ENCODE measurements around the gene NUDT1.

NUDT1 gene

DNA sequence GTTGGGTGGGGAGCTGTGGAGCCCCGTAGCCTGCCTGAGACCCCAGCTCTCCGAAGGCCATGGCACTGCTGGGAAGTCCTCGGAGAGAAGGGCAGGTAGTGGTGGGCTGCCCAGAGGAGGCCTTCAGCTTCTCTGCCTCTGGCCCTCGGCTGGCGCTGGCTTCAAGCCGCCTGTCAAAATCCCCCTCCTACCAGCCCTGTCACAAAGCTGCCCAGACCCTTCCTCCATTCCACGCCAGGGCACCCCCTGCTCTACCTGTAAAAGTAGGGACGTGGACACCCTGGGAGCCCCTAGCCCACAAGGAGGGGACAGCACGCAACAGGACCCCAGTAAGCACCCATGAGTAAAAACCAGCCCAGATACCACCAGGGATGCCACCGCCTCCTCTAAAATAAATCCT is 40.9 kb upstream of the NUDT1 start:
- TF ChIP-seq, protein P1, sequence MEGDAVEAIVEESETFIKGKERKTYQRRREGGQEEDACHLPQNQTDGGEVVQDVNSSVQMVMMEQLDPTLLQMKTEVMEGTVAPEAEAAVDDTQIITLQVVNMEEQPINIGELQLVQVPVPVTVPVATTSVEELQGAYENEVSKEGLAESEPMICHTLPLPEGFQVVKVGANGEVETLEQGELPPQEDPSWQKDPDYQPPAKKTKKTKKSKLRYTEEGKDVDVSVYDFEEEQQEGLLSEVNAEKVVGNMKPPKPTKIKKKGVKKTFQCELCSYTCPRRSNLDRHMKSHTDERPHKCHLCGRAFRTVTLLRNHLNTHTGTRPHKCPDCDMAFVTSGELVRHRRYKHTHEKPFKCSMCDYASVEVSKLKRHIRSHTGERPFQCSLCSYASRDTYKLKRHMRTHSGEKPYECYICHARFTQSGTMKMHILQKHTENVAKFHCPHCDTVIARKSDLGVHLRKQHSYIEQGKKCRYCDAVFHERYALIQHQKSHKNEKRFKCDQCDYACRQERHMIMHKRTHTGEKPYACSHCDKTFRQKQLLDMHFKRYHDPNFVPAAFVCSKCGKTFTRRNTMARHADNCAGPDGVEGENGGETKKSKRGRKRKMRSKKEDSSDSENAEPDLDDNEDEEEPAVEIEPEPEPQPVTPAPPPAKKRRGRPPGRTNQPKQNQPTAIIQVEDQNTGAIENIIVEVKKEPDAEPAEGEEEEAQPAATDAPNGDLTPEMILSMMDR (IDR thresholded peaks at IDR 0.05; ENCODE audit: extremely low read depth, insufficient read depth, missing control alignments): no peak
- in situ Hi-C loops (cut with MboI; ENCODE audit: low pct_unique_long_range_greater_than_20kb, low sequenced_read_pairs, unreplicated experiment): loop anchor here (25.0 kb wide), 1 partner anchor 614 kb away; no protein-coding TSS in a partner anchor
- DNase-seq (ENCODE audit: low spot score): no peak

DNA sequence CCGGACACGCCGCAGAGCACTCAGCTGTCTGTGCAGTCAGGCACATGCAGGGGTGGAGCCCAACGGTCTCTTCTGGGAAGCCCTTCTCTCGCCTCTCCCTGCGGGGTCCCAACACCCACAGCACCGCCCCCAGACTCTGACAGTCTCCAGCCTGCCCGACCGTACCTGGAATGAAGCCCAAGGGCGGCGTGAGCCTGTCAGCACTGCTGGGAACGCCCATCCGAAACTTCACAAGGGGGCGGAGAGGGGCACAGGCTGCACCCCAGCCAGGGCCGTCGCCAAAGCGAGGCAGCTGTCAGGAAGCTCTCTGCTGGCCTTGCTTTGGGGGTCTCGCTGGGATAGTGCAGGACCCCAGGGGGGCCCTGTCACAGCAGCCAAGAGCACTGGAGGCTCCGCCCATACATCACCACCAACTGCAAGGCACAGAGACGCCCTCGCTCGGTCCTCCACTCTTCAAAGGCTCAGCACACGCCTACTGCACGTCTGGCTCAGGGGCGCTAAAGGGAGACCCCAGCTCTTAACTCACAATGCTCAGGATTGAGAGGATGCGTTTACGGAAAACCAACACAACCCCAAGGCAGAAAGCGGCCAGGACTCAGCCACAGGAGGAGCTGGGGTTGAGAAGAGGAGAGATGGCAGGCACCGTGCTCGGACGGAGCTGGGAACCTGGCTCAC is 40.2 kb upstream of the NUDT1 start:
- in situ Hi-C loops (cut with MboI; ENCODE audit: low pct_unique_long_range_greater_than_20kb, low sequenced_read_pairs, unreplicated experiment): loop anchor here (25.0 kb wide), 1 partner anchor 615 kb away; no protein-coding TSS in a partner anchor
- DNase-seq (ENCODE audit: low spot score): no peak
- TF ChIP-seq, protein P1 (IDR thresholded peaks at IDR 0.05; ENCODE audit: extremely low read depth, insufficient read depth, missing control alignments): no peak

DNA sequence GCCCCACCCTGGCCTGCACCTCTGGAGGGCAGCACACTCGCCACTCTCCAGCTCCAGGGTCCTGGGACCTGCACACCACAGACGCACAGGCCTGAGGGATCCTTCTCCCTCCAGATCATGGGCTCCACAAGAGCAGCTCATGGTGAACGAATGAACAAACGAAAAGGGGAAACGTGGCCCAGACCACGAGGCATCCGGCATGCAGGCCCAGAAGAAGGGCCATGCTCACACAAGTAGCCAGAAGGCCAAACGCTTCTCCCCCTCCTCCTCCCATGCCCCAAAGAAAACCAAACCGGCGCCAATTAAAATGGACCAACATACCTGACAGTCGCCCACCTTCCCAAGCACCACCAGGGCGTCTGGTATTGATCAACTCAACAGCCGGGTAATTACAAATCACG is 39.7 kb upstream of the NUDT1 start:
- in situ Hi-C loops (cut with MboI; ENCODE audit: low pct_unique_long_range_greater_than_20kb, low sequenced_read_pairs, unreplicated experiment): loop anchor here (25.0 kb wide), 1 partner anchor 615 kb away; no protein-coding TSS in a partner anchor
- no peak for DNase-seq (ENCODE audit: low spot score)
- TF ChIP-seq, protein P1 (IDR thresholded peaks at IDR 0.05; ENCODE audit: extremely low read depth, insufficient read depth, missing control alignments): no peak

DNA sequence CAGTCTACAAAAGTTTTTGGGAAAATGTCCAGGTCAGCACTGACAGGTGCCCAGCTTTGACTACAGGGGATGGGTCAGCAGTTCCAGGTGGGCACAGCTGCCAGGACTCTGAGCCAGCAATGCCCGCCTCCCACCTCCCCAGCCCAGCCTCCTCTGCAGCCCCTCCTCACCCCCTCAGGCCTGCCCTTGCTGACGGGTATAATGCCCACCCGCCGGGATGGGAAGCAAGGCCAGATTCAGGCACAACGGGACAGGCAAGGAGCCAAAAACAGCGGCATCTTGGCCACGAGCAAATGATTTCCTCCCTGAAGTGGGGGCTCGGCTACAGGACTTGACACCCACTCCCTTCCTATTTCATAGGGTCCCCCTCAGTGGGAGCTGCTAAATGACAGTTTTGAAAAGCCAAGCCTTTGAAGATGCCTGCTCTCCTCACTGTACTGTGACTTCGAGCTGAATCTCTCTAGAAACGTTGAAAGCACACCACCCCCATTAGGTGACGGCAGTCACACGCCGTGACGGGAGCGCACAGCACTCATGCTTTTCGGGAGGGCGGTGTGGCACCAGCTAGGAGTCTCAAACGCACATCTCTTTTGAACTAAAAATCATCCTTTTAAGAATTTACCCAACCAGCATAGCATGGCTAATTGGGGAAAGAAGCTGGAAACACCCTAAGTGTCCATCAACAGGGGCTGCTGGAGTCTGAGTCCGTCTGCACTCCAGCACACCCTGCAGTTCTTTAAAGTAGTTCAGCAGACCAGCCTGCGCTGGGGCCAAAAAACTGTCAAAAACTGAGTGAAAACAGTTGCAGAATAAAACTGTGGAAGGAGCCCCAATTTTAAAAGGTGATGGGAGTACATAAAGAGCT is 38.9 kb upstream of the NUDT1 start:
- DNase-seq (ENCODE audit: low spot score): no peak
- TF ChIP-seq, protein P1 (IDR thresholded peaks at IDR 0.05; ENCODE audit: extremely low read depth, insufficient read depth, missing control alignments): no peak
- in situ Hi-C loops (cut with MboI; ENCODE audit: low pct_unique_long_range_greater_than_20kb, low sequenced_read_pairs, unreplicated experiment): loop anchor here (25.0 kb wide), 1 partner anchor 616 kb away; no protein-coding TSS in a partner anchor

DNA sequence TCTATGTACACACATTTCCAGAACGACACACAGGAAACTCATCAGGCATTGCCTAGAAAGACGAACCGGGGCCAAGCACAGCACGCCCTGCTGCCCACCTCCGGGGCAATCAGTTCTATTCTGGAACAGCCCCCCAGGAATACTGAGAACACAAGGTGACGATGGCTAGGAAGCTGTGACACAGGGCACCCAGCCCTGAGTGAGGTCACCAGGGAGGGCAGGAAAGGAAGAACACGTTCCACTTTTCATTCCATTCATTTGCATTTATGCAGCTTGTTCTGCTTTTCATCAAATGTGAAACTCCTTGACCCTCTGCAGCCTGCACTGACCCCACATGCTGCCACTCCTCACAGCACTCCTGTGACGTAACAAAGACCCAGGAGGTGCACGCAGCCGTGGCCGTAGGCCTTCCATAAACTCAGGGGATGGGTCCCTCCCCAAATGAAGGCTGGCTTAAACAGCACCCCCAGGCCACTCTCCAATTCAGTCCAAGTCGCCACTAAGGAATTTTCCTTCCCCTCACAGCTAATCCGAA is 38.2 kb upstream of the NUDT1 start:
- no peak for DNase-seq (ENCODE audit: low spot score)
- in situ Hi-C loops (cut with MboI; ENCODE audit: low pct_unique_long_range_greater_than_20kb, low sequenced_read_pairs, unreplicated experiment): loop anchor here (25.0 kb wide), 1 partner anchor 617 kb away; no protein-coding TSS in a partner anchor
- TF ChIP-seq, protein P1 (IDR thresholded peaks at IDR 0.05; ENCODE audit: extremely low read depth, insufficient read depth, missing control alignments): no peak

DNA sequence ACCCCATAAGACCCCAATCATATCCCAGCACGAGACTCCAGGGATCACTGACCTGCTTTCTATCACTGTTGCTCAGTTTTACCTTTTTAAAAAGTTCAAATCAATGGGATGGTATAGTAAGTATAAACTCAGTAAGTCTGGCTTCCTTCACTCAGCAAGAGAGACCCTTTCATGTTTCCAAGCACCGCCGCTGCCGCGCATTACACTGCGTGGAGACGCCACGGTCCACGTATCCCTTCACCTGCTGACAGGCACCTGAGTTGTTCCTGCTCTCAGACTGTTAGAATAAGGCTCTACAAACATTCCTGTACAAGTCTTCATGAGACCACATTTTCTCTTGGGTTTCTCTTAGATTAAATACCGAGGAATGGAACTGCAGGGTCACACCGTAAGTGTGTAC is 37.6 kb upstream of the NUDT1 start:
- DNase-seq (ENCODE audit: low spot score): no peak
- in situ Hi-C loops (cut with MboI; ENCODE audit: low pct_unique_long_range_greater_than_20kb, low sequenced_read_pairs, unreplicated experiment): loop anchor here (25.0 kb wide), 1 partner anchor 617 kb away; no protein-coding TSS in a partner anchor
- TF ChIP-seq, protein P1 (IDR thresholded peaks at IDR 0.05; ENCODE audit: extremely low read depth, insufficient read depth, missing control alignments): no peak

Data from GM13977 (cell line).